GM12864 (cell line): Measurements from ENCODE around the gene CTDSP2.
A peak's percentile ranks its signal among the peaks of the same experiment; 100 is the strongest.

Experiments
- DNase-seq: peaks from one replicate; pipeline ENCODE4 v3.0.0-alpha.2; 2011; ENCODE audit warnings: low read depth
- H3K4me3 ChIP-seq: 2 replicates; pipeline ENCODE4 v1.5.1; 2011; ENCODE audit warnings: mild to moderate bottlenecking, low read depth, low read length, control low read depth
- CTCF ChIP-seq: IDR thresholded peaks from 2 replicates; pipeline ENCODE4 v1.5.1; 2011; ENCODE audit warnings: low read depth, mild to moderate bottlenecking, moderate library complexity, low read length, control low read depth, inconsistent platforms; ENCODE audit errors: missing control alignments

The CTDSP2 gene

GRCh38 chr12:57800965-57801364 is 45.6 kb downstream of the CTDSP2 start:
- TF ChIP-seq CTCF = no peak
- no peak for DNase-seq
- H3K4me3 ChIP-seq = no peak overlapping the region

GRCh38 chr12:57797933-57798332 is 48.6 kb downstream of the CTDSP2 start:
- DNase-seq = no peak

GRCh38 chr12:57796996-57797395 is 49.5 kb downstream of the CTDSP2 start:
- no peak for DNase-seq
- no peak for TF ChIP-seq CTCF
- H3K4me3 ChIP-seq = no peak overlapping the region

More at GRCh38 chr12:57797933-57798332, 48.6 kb downstream of the CTDSP2 start:
- H3K4me3 ChIP-seq = no peak overlapping the region
- no peak for TF ChIP-seq CTCF

- TF ChIP-seq CTCF = no peak
- no peak overlapping the region for H3K4me3 ChIP-seq
- DNase-seq = no peak
These were observed 51.2 kb downstream of the CTDSP2 start for GRCh38 chr12:57795354-57795753.

- no peak for TF ChIP-seq CTCF
- no peak for DNase-seq
- no peak overlapping the region for H3K4me3 ChIP-seq
These were observed 52.6 kb downstream of the CTDSP2 start for GRCh38 chr12:57793920-57794319.

- no peak overlapping the region; the same call in 1 of the 2 replicates for H3K4me3 ChIP-seq
- TF ChIP-seq CTCF = no peak
- no peak for DNase-seq
These were observed 62.7 kb downstream of the CTDSP2 start for GRCh38 chr12:57783861-57784260.

GRCh38 chr12:57783466-57783801 is 63.1 kb downstream of the CTDSP2 start:
- no peak for TF ChIP-seq CTCF
- H3K4me3 ChIP-seq = peak overlapping the region; percentile 97
- no peak for DNase-seq
